H1 (cell line): ENCODE measurements around the gene FGD5. TPM values are rescaled to one million over a fixed set of nuclear protein-coding genes. Genes with fewer than 3 reads are reported as not detected.
A peak's percentile ranks its signal among the peaks of the same experiment; 100 is the strongest.

ENCODE experiments used
- CTCF ChIA-PET: fragments of 300-600 bp; sonication (Branson Sonifier 250); formaldehyde crosslinking; loops from one replicate; lab custom pipeline; 2021; ENCODE audit not compliant: partially characterized antibody; lab: Charles Lee
- POLR2A ChIA-PET: fragments of 300-600 bp; sonication (Branson Sonifier 250); formaldehyde crosslinking; loops from one replicate; lab custom pipeline; 2021; ENCODE audit warnings: inconsistent platforms; ENCODE audit not compliant: partially characterized antibody; lab: Charles Lee
- DNase-seq, 2 experiments: peaks; one replicate each; pipeline versions ENCODE4 v3.0.0 to v3.0.0-alpha.2; 2010 to 2022; ENCODE audit warnings: low spot score in 2 of 2, low read depth in 1 of 2, mixed read lengths in 1 of 2
- FAIRE-seq: peaks from 2 replicates; lab custom pipeline; 2011; peaks lifted over from hg19 to GRCh38; lab: Jason Lieb, UNC
- H2AFZ ChIP-seq: 2 replicates; pipeline ENCODE4 v1.8.1; 2012; ENCODE audit warnings: low read length, inconsistent platforms
- H2AK5ac ChIP-seq: 2 replicates; pipeline ENCODE4 v1.6.1; 2013; ENCODE audit warnings: low read depth, low read length
- H2BK120ac ChIP-seq: replicated peaks from 2 replicates; pipeline ENCODE3; 2013; ENCODE audit warnings: low read depth, low read length, inconsistent platforms
- H2BK12ac ChIP-seq: 2 replicates; pipeline ENCODE4 v1.6.1; 2013; ENCODE audit warnings: low read depth, low read length
- H2BK15ac ChIP-seq: 2 replicates; pipeline ENCODE4 v1.6.1; 2013; ENCODE audit warnings: low read length
- H2BK20ac ChIP-seq: 2 replicates; pipeline ENCODE4 v1.6.1; 2013; ENCODE audit warnings: low read length
- H2BK5ac ChIP-seq: 2 replicates; pipeline ENCODE4 v1.6.1; 2013; ENCODE audit warnings: low read depth, low read length
- H3K14ac ChIP-seq: 2 replicates; pipeline ENCODE4 v1.6.1; 2013; ENCODE audit warnings: inconsistent platforms; ENCODE audit not compliant: insufficient read length
- H3K18ac ChIP-seq: 2 replicates; pipeline ENCODE4 v1.6.1; 2013; ENCODE audit warnings: low read length; ENCODE audit errors: extremely low read depth
- H3K23ac ChIP-seq: 2 replicates; pipeline ENCODE4 v1.6.1; 2013; ENCODE audit warnings: inconsistent platforms; ENCODE audit not compliant: insufficient read length
- H3K23me2 ChIP-seq: 2 replicates; pipeline ENCODE4 v1.6.1; 2013; ENCODE audit warnings: low read depth, low read length
- H3K27ac ChIP-seq: 2 replicates; pipeline ENCODE4 v1.6.1; 2011; ENCODE audit warnings: low read depth, low read length, inconsistent platforms
- H3K27me3 ChIP-seq, 4 experiments: replicated peaks in 1 of 4; 1 replicate in 1 of 4; 2 replicates in 3 of 4; pipeline versions ENCODE4 v1.6.1 to v1.8.1; 2011 to 2013; ENCODE audit warnings: low read length in 3 of 4, mild to moderate bottlenecking in 3 of 4, inconsistent platforms in 2 of 4, mixed read lengths in 2 of 4, moderate library complexity in 1 of 4; ENCODE audit not compliant: control insufficient read depth in 3 of 4, insufficient read depth in 3 of 4; ENCODE audit errors: extremely low read depth in 1 of 4
- H3K36me3 ChIP-seq, 4 experiments: 2 replicates each; pipeline versions ENCODE4 v1.6.1 to v1.8.1; 2011 to 2013; ENCODE audit warnings: mild to moderate bottlenecking in 4 of 4, low read length in 3 of 4, moderate library complexity in 2 of 4, control low read depth in 1 of 4, inconsistent platforms in 1 of 4; ENCODE audit not compliant: insufficient read depth in 4 of 4, control insufficient read depth in 2 of 4
- H3K4ac ChIP-seq: replicated peaks from 2 replicates; pipeline ENCODE3; 2013; ENCODE audit warnings: low read length, low read depth, mixed read lengths, inconsistent platforms; ENCODE audit not compliant: insufficient read length
- H3K4me1 ChIP-seq, 4 experiments: replicated peaks in 1 of 4; 1 replicate in 1 of 4; 2 replicates in 3 of 4; pipeline versions ENCODE4 v1.6.1 to v1.8.1; 2011 to 2013; ENCODE audit warnings: low read length in 3 of 4, inconsistent platforms in 2 of 4, mixed read lengths in 1 of 4; ENCODE audit not compliant: insufficient read depth in 4 of 4, control insufficient read depth in 3 of 4
- H3K4me2 ChIP-seq, 2 experiments: 2 replicates each; pipeline versions ENCODE4 v1.6.1 to v1.8.1; 2011 to 2013; ENCODE audit warnings: low read depth in 2 of 2, low read length in 2 of 2, control low read depth in 1 of 2, inconsistent platforms in 1 of 2, mild to moderate bottlenecking in 1 of 2; ENCODE audit not compliant: insufficient read depth in 1 of 2
- H3K4me3 ChIP-seq, 4 experiments: fragments of 200-600, 300-600 bp in 1 of 4; sonication (generic), shearing (Covaris generic), sonication (Bioruptor Twin) in 1 of 4; 2 replicates each; pipeline versions ENCODE4 v1.5.1 to v1.8.1; 2011 to 2016; ENCODE audit warnings: low read length in 4 of 4, low read depth in 3 of 4, control low read depth in 2 of 4, inconsistent platforms in 2 of 4, mild to moderate bottlenecking in 2 of 4, mixed read lengths in 1 of 4, moderate library complexity in 1 of 4; ENCODE audit not compliant: insufficient read depth in 2 of 4; ENCODE audit errors: extremely low read depth in 1 of 4
- H3K56ac ChIP-seq: replicated peaks from 2 replicates; pipeline ENCODE3; 2013; ENCODE audit warnings: low read depth, mild to moderate bottlenecking, mixed read lengths, low read length, inconsistent platforms; ENCODE audit not compliant: insufficient read length
- H3K79me1 ChIP-seq: 2 replicates; pipeline ENCODE4 v1.6.1; 2013; ENCODE audit warnings: low read depth, low read length, control low read depth
- H3K79me2 ChIP-seq, 2 experiments: 2 replicates each; pipeline versions ENCODE4 v1.6.1 to v1.8.1; 2012 to 2013; ENCODE audit warnings: low read length in 2 of 2, mild to moderate bottlenecking in 2 of 2, inconsistent platforms in 1 of 2; ENCODE audit not compliant: insufficient read depth in 2 of 2, control insufficient read depth in 1 of 2
- H3K9ac ChIP-seq, 4 experiments: replicated peaks in 1 of 4; 1 replicate in 1 of 4; 2 replicates in 3 of 4; pipeline versions ENCODE4 v1.6.1 to v1.8.1; 2011 to 2013; ENCODE audit warnings: low read depth in 3 of 4, low read length in 3 of 4, control low read depth in 2 of 4, mild to moderate bottlenecking in 2 of 4, moderate library complexity in 2 of 4, inconsistent platforms in 1 of 4; ENCODE audit errors: extremely low read depth in 1 of 4
- H3K9me3 ChIP-seq, 2 experiments: 2 replicates each; pipeline versions ENCODE4 v1.6.1 to v1.8.1; 2012 to 2013; ENCODE audit warnings: mild to moderate bottlenecking in 2 of 2, moderate library complexity in 2 of 2, control low read depth in 1 of 2, inconsistent platforms in 1 of 2, low read depth in 1 of 2, low read length in 1 of 2, mixed read lengths in 1 of 2; ENCODE audit not compliant: insufficient read depth in 2 of 2
- H4K20me1 ChIP-seq, 2 experiments: replicated peaks in 1 of 2; 2 replicates each; pipeline versions ENCODE3 to v1.8.1; 2011 to 2013; ENCODE audit warnings: inconsistent platforms in 2 of 2, low read length in 2 of 2, mild to moderate bottlenecking in 1 of 2; ENCODE audit not compliant: insufficient read depth in 2 of 2, control insufficient read depth in 1 of 2
- H4K5ac ChIP-seq: 2 replicates; pipeline ENCODE4 v1.6.1; 2013; ENCODE audit warnings: low read length, low read depth, mixed read lengths, inconsistent platforms; ENCODE audit not compliant: insufficient read length
- H4K8ac ChIP-seq: 2 replicates; pipeline ENCODE4 v1.8.0; 2013; ENCODE audit warnings: mild to moderate bottlenecking, moderate library complexity, low read length, inconsistent platforms; ENCODE audit not compliant: insufficient read depth; ENCODE audit errors: extremely low read depth
- H4K91ac ChIP-seq: replicated peaks from 2 replicates; pipeline ENCODE3; 2013; ENCODE audit warnings: low read length, mixed read lengths, inconsistent platforms; ENCODE audit not compliant: insufficient read length
- KDM1A ChIP-seq: fragments of 200-600, 300-600 bp; sonication (generic); IDR thresholded peaks from 2 replicates; pipeline ENCODE4 v1.7.1; 2016; ENCODE audit warnings: mild to moderate bottlenecking, low read length, borderline replicate concordance
- TCF12 ChIP-seq: IDR thresholded peaks from 2 replicates; pipeline ENCODE4 v1.6.1; 2011; ENCODE audit warnings: low read depth, mild to moderate bottlenecking, low read length
- WGBS, 2 experiments: shearing (Covaris generic) in 1 of 2; methylation state at CpG; one replicate each; pipeline versions ENCODE4 v1.1.6 to v1.1.7; 2013 to 2015; ENCODE audit warnings: low lambda C conversion rate in 2 of 2, mixed read lengths in 2 of 2, inconsistent platforms in 1 of 2, low coverage in 1 of 2, missing lambda C conversion rate in 1 of 2; ENCODE audit not compliant: insufficient replicate concordance in 2 of 2, insufficient coverage in 1 of 2, insufficient read length in 1 of 2; ENCODE audit errors: extremely low coverage in 1 of 2, missing lambda C conversion rate in 1 of 2; 5-methylcytosine and 5-hydroxymethylcytosine counted together
- polyA plus RNA-seq, 7 experiments: library from polyadenylated mRNA; depleted of rRNA in 3 of 7; stranded (reverse) in 5 of 7; unstranded in 2 of 7; fragments of >200 nt in 5 of 7; fragments of 200-250 nt in 2 of 7; gene quantifications; 1 replicate in 5 of 7; 2 replicates in 1 of 7; 4 replicates in 1 of 7; pipeline versions ENCODE4 v1.2.1 to v1.2.3, GENCODE V29; 2011 to 2013; ENCODE audit warnings: missing spikeins in 2 of 7, mixed read lengths in 2 of 7
- total RNA-seq: library from RNA; stranded (reverse); fragmentation: NEBNext Ultra II Directional; extraction: Animal tissue kit (Norgen Biotek cat#: 25700); gene quantifications from 2 replicates; pipeline ENCODE4 v1.2.1, GENCODE V29; 2021

FGD5 gene
- total and polyA plus RNA-seq, 2 of the 8 experiments (the other 6 are each of a cell fraction or from before 2014, with no cell fraction given): 4.7 to 14.3 TPM

- H3K4ac ChIP-seq: no peak overlapping the region
These were observed 14.4 kb downstream of the FGD5 start for GRCh38 chr3:14832975-14833722.

More at GRCh38 chr3:14832975-14833722, 14.4 kb downstream of the FGD5 start:
- Histone ChIP-seq H2BK15ac (no peak overlapping the region), H3K27me3 (no peaks in the 10 kb centered on the region), H4K5ac (no peak overlapping the region), H3K14ac (no peak overlapping the region), H3K27ac (no peak overlapping the region), H4K20me1 (peaks cover 2% of the 10 kb centered on the region in 2 experiments), H3K79me1 (peaks cover 4% of the 10 kb centered on the region; the same call in 1 of the 2 replicates), H3K23me2 (no peaks in the 10 kb centered on the region), H2BK12ac (no peak overlapping the region), H4K8ac (no peak overlapping the region), H3K23ac (no peak overlapping the region), H2BK20ac (no peak overlapping the region), H3K18ac (no peak overlapping the region), H3K9ac (no peak overlapping the region), H2AFZ (no peak overlapping the region), H3K4me2 (no peak overlapping the region), H3K4me1 (peaks cover 0 to 5% (median 4%) of the 10 kb centered on the region in 4 experiments; a peak in 5 of 7 replicates), H3K36me3 (no peaks in the 10 kb centered on the region), H2BK120ac (no peak overlapping the region), H2BK5ac (no peak overlapping the region), H3K9me3 (no peaks in the 10 kb centered on the region), H4K91ac (no peak overlapping the region), H3K79me2 (no peaks in the 10 kb centered on the region), H3K4me3 (no peak overlapping the region), H2AK5ac (no peak overlapping the region), H3K56ac (no peak overlapping the region)
- TF ChIP-seq TCF12 (no peak), KDM1A (peak; percentile 53; the same call in 1 of the 2 replicates)
- ChIA-PET POLR2A (interaction anchor here (0.8 to 2.1 kb wide), 2 partner anchors 10 to 12 kb away, joined by 3 to 6 read pairs; no protein-coding TSS in a partner anchor), CTCF (interaction anchor here (0.6 to 2.7 kb wide), 9 partner anchors 14 to 147 kb away, joined by 3 to 10 read pairs (median 6); no protein-coding TSS in a partner anchor)
- DNase-seq (no peak), FAIRE-seq (no peak)
- 89% methylated on average over 14 of the region's 14 CpGs; no CpG with 5 or more reads in 1 of the 2 experiments for WGBS, 2 experiments
